Activated T-cell treated with anti-CD3 and anti-CD28 coated beads for 48 hours (primary cell): Measurements from ENCODE around the gene URB1.
A peak's percentile ranks its signal among the peaks of the same experiment; 100 is the strongest.
"Not testable (repeated sequence)": the region's sequence is repeated elsewhere in the genome, so short reads cannot be mapped to it uniquely, and the experiment has no call there.

Source experiments
- DNase-seq: peaks from one replicate; pipeline ENCODE4 v3.0.0-alpha.2; 2020; ENCODE audit warnings: low read depth

Gene URB1

DNA sequence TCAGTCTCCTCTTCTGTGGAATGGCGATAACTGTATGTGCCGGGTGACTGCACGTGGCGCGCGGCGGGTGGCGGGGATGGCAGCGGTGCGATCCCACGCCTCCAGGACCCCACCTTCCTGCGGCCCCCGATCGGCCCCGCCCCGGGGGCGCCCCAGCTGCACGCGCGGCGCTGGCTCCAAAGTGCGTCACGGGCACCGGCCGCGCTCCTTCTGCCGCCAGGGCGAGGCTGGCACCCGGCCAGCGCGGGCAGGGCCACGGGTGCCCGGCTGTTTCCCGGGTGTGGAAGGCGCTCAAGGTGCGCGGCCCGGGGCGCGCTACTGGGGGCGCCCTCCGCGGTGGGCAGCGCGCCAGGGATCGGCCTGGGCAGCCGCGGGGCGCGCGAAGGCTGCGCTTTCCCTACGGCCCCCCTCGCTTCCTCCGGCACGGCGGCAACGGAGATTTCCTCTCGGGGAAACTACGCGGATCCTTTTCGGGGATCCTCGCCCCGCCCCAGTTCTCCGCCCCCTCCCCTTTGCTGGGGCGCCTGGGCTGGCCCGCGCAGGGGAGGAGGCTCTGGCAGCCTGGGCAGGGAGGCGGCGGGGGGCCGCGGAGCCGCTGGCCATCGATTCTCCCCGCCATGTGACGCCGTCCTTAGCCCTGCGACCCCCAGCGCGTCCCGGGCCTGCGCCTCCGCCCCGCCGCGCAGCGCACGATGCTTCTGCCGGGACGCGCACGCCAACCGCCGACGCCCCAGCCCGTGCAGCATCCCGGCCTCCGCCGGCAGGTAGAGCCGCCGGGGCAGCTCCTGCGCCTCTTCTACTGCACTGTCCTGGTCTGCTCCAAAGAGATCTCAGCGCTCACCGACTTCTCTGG lies 19.6 kb upstream of the URB1 start, which contains the start of gene EVA1C:
Gene EVA1C (plus strand): TSS at position 545 of the 853 bp plus-strand sequence. CDS start 148 bp downstream, at position 693.
- DNase-seq, result peak; percentile 68

DNA sequence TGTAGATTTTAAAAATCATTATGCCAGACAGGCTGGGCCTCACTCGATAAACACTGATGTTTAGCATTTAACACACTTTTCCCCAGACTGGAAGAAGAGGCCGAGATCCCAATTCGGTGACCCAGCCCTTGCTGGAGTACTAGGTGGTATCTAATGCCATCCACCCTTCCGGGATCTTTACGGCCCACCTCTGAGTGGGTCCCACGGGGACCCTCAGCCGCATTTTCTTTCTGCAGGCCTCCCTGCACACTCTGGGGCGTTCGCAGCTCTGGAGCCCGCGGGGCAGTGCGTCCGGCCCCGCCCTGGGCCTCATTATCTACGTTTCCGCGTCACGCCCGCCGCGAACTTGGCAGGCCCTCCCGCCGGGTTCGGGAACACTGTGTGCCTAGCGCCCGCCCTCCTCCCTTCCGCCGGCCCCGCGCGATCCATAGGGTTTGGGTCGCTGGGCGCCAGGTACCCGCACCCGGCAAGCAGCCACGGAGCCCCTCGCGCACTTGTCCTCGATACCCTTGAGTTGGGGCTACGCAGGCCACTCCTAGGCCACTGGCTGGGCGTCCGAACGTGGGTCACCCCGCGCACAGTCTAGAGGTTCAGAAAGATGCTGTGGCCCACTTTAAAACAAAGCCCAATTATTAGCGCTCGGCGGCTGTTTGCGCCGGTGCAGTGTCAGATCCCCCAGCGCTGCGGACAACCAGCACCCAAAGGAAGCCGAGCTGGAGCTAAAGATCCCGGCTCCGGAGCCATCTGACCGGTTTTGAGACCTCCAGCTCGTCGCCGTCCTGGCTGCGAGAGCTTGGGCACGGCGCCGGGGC lies 18.7 kb upstream of the URB1 start:
- DNase-seq, result peak; percentile 69

GRCh38 chr21:32410916-32411315 lies 18.1 kb upstream of the URB1 start:
- DNase-seq, result no peak

DNA sequence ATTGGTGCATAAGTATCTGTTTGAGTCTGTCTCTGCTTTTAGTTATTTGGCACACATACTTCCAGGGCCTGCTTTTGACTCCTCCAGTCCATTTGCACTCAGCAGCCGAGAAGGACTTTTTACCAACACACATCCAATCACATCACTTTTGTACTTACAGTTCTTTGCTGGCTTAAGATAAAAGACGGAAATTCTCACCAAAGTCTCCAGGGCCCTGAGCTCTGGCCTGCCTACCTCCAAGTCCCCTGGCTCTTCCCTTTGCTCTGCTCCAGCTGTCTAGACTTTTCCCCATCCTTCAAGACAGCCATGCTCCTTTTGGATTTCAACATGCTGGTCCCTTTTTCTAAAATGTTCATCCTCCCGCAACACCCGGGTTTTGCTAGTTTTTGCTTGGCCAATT lies 17.5 kb upstream of the URB1 start:
- DNase-seq, result no peak

DNA sequence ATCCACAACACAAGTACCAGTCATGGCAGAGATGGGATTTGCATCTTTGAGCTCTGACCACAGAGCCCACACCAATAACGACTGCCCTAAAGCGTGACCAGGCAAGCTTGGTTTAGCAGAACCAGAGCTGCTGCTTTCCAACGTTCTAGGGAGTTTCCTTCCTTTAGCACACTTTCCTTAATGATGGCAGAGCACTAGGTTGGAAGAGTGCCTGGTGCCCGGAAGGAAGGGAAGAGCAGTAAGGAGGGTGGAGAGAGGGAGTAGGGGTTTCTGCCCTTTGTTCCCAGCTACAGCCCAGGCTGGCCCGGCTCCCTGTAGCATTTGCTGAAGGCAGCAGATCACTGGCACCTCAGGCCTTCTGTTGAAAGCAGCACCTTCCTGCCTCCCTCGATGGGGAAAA lies 13.6 kb upstream of the URB1 start:
- no peak for DNase-seq

- peak; percentile 29 for DNase-seq
Measured at GRCh38 chr21:32403201-32403777, 10.5 kb upstream of the URB1 start.

DNA sequence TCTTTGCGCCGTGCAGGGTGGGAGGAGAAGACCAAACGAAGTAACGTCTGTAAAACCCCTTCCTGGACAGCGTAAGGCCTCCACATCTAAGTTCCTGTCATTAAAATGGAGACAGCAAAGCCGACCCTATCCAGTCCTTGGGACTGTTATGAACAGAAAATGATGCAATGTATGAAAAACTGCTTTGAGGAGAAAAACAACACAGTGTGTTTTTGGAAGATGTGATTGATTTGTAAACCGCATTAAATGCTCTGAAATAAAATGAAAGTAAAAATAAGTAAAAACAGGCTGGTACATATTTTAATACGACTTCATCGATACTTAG lies 827 bp upstream of the URB1 start:
- DNase-seq, result no peak

GRCh38 chr21:32392299-32392879 lies 423 bp downstream of the URB1 start:
- no peak for DNase-seq

DNA sequence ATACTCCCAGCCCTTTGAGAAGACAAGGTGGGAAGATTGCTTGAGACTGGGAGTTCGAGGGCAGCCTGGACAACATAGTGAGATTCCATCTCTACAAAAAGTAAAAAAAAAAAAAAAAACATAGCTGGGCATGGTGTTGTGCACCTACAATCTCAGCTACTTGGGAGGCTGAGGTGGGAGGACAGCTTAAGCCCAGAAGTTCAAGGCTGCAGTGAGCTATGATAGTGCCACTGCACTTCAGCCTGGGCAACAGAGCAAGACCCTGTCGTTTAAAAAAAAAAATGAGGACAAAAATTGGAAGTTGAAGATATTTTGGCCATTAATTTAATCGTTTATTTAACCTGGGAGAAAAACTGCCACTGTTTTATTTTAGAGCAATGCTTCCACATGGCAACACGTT lies 1.1 kb downstream of the URB1 start:
- no peak for DNase-seq

DNA sequence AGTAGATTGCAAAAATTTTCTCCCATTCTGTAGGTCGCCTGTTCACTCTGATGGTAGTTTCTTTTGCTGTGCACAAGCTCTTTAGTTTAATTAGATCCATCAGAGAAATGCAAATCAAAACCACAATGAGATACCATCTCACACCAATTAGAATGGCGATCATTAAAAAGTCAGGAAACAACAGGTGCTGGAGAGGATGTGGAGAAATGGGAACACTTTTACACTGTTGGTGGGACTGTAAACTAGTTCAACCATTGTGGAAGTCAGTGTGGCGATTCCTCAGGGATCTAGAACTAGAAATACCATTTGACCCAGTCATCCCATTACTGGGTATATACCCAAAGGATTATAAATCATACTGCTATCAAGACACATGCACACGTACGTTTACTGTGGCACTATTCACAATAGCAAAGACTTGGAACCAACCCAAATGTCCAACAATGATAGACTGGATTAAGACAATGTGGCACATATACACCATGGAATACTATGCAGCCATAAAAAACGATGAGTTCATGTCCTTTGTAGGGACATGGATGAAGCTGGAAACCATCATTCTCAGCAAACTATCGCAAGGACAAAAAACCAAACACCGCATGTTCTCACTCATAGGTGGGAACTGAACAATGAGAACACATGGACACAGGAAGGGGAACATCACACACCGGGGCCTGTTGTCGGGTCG lies 2.1 kb downstream of the URB1 start:
- not testable (repeated sequence) for DNase-seq

- DNase-seq, result no peak
Measured at GRCh38 chr21:32389337-32390015, 3.3 kb downstream of the URB1 start.

GRCh38 chr21:32388306-32388705 lies 4.5 kb downstream of the URB1 start:
- no peak for DNase-seq

DNA sequence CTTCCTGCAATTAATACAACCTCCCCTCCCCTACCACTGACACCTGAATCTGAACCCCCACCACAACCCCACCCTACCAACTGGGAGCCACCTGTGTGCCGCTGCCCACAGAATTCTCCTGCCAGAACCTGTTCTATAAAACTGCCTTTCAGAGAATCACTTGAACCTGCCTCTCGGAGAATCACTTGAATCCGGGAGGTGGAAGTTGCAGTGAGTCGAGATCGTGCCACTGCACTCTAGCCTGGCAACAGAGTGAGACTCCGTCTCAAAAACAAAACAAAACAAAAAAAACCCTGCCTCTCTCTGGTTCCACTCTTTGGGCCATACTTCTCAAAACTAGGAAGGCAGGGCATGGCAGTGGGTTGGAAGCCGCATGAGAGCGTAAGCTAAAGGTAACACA lies 5.7 kb downstream of the URB1 start:
- no peak for DNase-seq

- no peak for DNase-seq
Measured at GRCh38 chr21:32386195-32386870, 6.5 kb downstream of the URB1 start.

DNA sequence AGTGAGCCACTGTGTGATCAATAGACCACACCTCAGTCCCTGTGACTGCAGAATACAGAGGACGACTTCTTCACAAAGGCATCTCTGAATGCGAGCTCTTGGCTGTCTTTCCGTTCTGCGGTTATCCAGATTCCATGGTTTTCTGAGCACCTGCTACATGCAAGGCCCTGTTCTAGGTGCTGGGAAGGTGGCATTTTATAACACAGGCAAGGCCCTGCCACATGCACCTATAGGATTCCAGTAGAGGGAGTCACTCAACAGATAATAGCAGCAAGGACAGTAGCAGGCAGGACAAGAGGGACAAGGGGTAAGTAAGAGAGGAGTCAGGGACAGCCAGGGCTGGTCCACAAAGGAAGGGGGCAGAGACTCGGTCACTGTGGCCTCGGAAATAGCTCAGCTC lies 9.0 kb downstream of the URB1 start:
- DNase-seq, result no peak

GRCh38 chr21:32382108-32382644 lies 10.6 kb downstream of the URB1 start:
- DNase-seq, result no peak

DNA sequence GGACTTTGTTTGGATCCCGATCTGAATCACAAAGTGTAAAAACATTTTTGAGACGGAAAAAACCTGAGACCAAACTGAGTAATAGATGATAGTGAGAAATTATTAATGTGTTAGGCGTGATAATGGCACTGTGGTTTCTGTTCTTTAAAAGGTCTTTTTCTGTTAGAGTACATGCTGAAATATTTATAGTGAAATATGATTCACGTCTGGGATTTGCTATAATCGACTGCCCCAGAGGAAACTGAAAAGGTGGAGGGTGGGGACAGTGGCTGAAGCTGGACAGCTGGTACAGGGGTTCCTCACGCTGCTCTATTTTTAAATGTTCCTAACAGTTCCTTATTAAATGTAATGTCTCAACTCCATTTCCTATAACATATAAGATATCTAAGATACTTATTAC lies 11.2 kb downstream of the URB1 start:
- DNase-seq, result no peak

- no peak for DNase-seq
Measured at GRCh38 chr21:32380940-32381339, 11.9 kb downstream of the URB1 start.

- no peak for DNase-seq
Measured at GRCh38 chr21:32378956-32379355, 13.9 kb downstream of the URB1 start.

- no peak for DNase-seq
Measured at GRCh38 chr21:32377991-32378390, 14.8 kb downstream of the URB1 start.

DNA sequence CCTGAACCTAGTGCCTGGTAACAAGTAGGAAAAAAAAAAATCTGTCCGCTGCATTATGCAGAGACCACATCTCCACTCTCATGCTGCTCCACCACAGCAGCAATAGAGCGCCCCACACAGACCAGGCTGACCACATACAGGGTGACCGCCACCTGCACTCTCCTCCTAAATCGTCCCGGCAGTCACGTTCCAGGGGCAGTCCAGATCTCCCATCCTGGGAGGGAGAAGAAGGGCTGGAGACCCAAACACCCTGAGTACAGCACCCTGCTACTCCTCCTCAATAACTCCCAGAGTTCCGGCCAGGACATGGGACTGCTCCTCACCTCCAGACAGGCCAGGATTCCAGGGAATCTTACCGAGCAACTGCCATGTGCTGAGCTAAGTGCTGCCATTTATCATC lies 15.3 kb downstream of the URB1 start:
- DNase-seq, result no peak
